Body of pancreas (tissue), 4 donors: ENCODE data around the gene DPYD. TPM values are rescaled to one million over a fixed set of nuclear protein-coding genes. Genes with fewer than 3 reads are reported as not detected.

Source experiments
- ATAC-seq: fragments of 150-250 bp; one replicate; pipeline ENCODE4 v1.9.1; 2016
- DNase-seq, 4 donors: peaks; one replicate each; pipeline ENCODE4 v3.0.0-alpha.2; 2019
- H3K27ac ChIP-seq, 4 donors: fragments of 200-600 bp; sonication (generic); 1 replicate in 3 of 4; 2 replicates in 1 of 4; pipeline versions ENCODE4 v1.5.1 to v1.6.1; 2016 to 2019; ENCODE audit warnings: mild to moderate bottlenecking in 1 of 4, mixed read lengths in 1 of 4, moderate library complexity in 1 of 4
- H3K27me3 ChIP-seq, 2 donors: fragments of 200-600 bp; sonication (generic); one replicate each; pipeline ENCODE4 v1.6.0; 2016; ENCODE audit warnings: mild to moderate bottlenecking in 1 of 2
- H3K36me3 ChIP-seq, 2 donors: fragments of 200-600 bp; sonication (generic); replicated peaks in 1 of 2; 2 replicates each; pipeline ENCODE4 v1.5.1; 2016; ENCODE audit warnings: low read depth in 2 of 2; ENCODE audit not compliant: insufficient read depth in 1 of 2
- H3K4me1 ChIP-seq: fragments of 200-600 bp; sonication (generic); one replicate; pipeline ENCODE4 v1.6.0; 2016
- H3K4me3 ChIP-seq, 2 donors: fragments of 200-600 bp; sonication (generic); 1 replicate in 1 of 2; 2 replicates in 1 of 2; pipeline ENCODE4 v1.5.1; 2016 to 2019
- H3K9me3 ChIP-seq, 3 donors: fragments of 200-600 bp; sonication (generic); 1 replicate in 2 of 3; 2 replicates in 1 of 3; pipeline ENCODE4 v1.5.1; 2016
- CTCF ChIP-seq, 7 experiments: fragments of 450-650 bp in 4 of 7; fragments of 200-600 bp in 3 of 7; sonication (generic) in 3 of 7; IDR thresholded peaks; one replicate each; pipeline ENCODE4 v1.5.1; 2016 to 2019; ENCODE audit warnings: antibody characterized with exemption in 7 of 7
- POLR2A ChIP-seq, 3 donors: fragments of 450-650 bp; IDR thresholded peaks; one replicate each; pipeline ENCODE4 v1.6.1; 2016; ENCODE audit warnings: antibody characterized with exemption in 3 of 3, mild to moderate bottlenecking in 2 of 3
- WGBS, 2 donors: methylation state at CpG; one replicate each; pipeline ENCODE4 v1.1.5; 2017; 5-methylcytosine and 5-hydroxymethylcytosine counted together
- intact Hi-C: fragments of 100-400 bp; cut with DNase I; formaldehyde crosslinking; loops from one replicate; pipeline ENCODE4 v1.15.1; 2023
- total RNA-seq, 2 donors: library from RNA; depleted of rRNA; stranded (reverse); fragments of >200 nt; gene quantifications; one replicate each; pipeline ENCODE4 v1.1.0, GENCODE V29; 2016

The DPYD gene
- total RNA-seq, 2 donors from 2014 or later, result 13.8 to 17.1 TPM

GRCh38 chr1:97599447-97599846 lies 321.4 kb downstream of the DPYD start:
- intact Hi-C loops, result no loop called here
- Histone ChIP-seq H3K9me3 (no peaks in the 10 kb centered on the region), H3K36me3 (no peaks in the 10 kb centered on the region), H3K4me1 (peaks cover 4% of the 10 kb centered on the region), H3K27ac (no peak overlapping the region), H3K27me3 (no peaks in the 10 kb centered on the region), H3K4me3 (no peak overlapping the region)
- no peak for DNase-seq
- WGBS, 2 donors, result 85% methylated on average over 2 of the region's 2 CpGs; no CpG with 5 or more reads in 1 of the 2 donors
- TF ChIP-seq POLR2A (IDR thresholded peaks at IDR 0.05) (no peak), CTCF (IDR thresholded peaks at IDR 0.05) (no peak)
- ATAC-seq, result no peak

- no peaks in the 10 kb centered on the region for H3K9me3 ChIP-seq
- no peaks in the 10 kb centered on the region for H3K27me3 ChIP-seq
- no peak overlapping the region for H3K27ac ChIP-seq
- intact Hi-C loops, result no loop called here
- DNase-seq, result no peak
- H3K36me3 ChIP-seq, result no peaks in the 10 kb centered on the region
- no peak for ATAC-seq
- no peak overlapping the region for H3K4me3 ChIP-seq
- no peak for TF ChIP-seq POLR2A (IDR thresholded peaks at IDR 0.05)
- no peak for TF ChIP-seq CTCF (IDR thresholded peaks at IDR 0.05)
- H3K4me1 ChIP-seq, result no peaks in the 10 kb centered on the region
- 94 to 96% methylated on average over 8 of the region's 8 CpGs for WGBS, 2 donors
Measured at GRCh38 chr1:97593192-97593591, 327.6 kb downstream of the DPYD start.

- H3K36me3 ChIP-seq, result no peaks in the 10 kb centered on the region
- DNase-seq (no peak), ATAC-seq (no peak)
- H3K4me1 ChIP-seq, result no peaks in the 10 kb centered on the region
- H3K4me3 ChIP-seq, result no peak overlapping the region
- H3K9me3 ChIP-seq, result no peaks in the 10 kb centered on the region
- intact Hi-C loops, result no loop called here
- TF ChIP-seq POLR2A (IDR thresholded peaks at IDR 0.05), result no peak
- no peak for TF ChIP-seq CTCF (IDR thresholded peaks at IDR 0.05)
- H3K27ac ChIP-seq, result no peak overlapping the region
- H3K27me3 ChIP-seq, result no peaks in the 10 kb centered on the region
Measured at GRCh38 chr1:97588772-97589171, 332.1 kb downstream of the DPYD start.

GRCh38 chr1:97581614-97582051 lies 339.2 kb downstream of the DPYD start:
- no peaks in the 10 kb centered on the region for H3K4me1 ChIP-seq
- DNase-seq (no peak), ATAC-seq (no peak)
- TF ChIP-seq CTCF (IDR thresholded peaks at IDR 0.05), result no peak
- TF ChIP-seq POLR2A (IDR thresholded peaks at IDR 0.05), result no peak
- no peaks in the 10 kb centered on the region for H3K27me3 ChIP-seq
- 100% methylated on average over 2 of the region's 2 CpGs for WGBS, 2 donors
- no peaks in the 10 kb centered on the region for H3K36me3 ChIP-seq
- no peak overlapping the region for H3K4me3 ChIP-seq
- no peaks in the 10 kb centered on the region for H3K9me3 ChIP-seq
- intact Hi-C loops, result no loop called here
- no peak overlapping the region for H3K27ac ChIP-seq

GRCh38 chr1:97577613-97578012 lies 343.2 kb downstream of the DPYD start:
- no peak for TF ChIP-seq CTCF (IDR thresholded peaks at IDR 0.05)
- TF ChIP-seq POLR2A (IDR thresholded peaks at IDR 0.05), result no peak
- ATAC-seq (no peak), DNase-seq (no peak)
- no peaks in the 10 kb centered on the region for H3K36me3 ChIP-seq
- H3K9me3 ChIP-seq, result no peaks in the 10 kb centered on the region
- no peaks in the 10 kb centered on the region for H3K4me1 ChIP-seq
- intact Hi-C loops, result no loop called here
- no peak overlapping the region for H3K27ac ChIP-seq
- H3K27me3 ChIP-seq, result no peaks in the 10 kb centered on the region
- no peak overlapping the region for H3K4me3 ChIP-seq
- WGBS, 2 donors, result 97 to 100% methylated on average over 4 of the region's 4 CpGs
